Transverse colon (tissue), 4 donors: ENCODE measurements around the gene MTR. TPM values are rescaled to one million over a fixed set of nuclear protein-coding genes. Genes with fewer than 3 reads are reported as not detected.

Experiments used
- DNase-seq: peaks from one replicate; pipeline ENCODE4 v3.0.0-alpha.2; 2019
- H3K27ac ChIP-seq, 4 donors: fragments of 200-600 bp; sonication (generic); 2 replicates each; pipeline ENCODE4 v1.5.1; 2016 to 2018; ENCODE audit warnings: inconsistent platforms in 4 of 4
- H3K27me3 ChIP-seq: fragments of 200-600 bp; sonication (generic); 2 replicates; pipeline ENCODE4 v1.5.1; 2017; ENCODE audit warnings: inconsistent platforms
- H3K36me3 ChIP-seq, 4 donors: fragments of 200-600 bp; sonication (generic); 2 replicates each; pipeline ENCODE4 v1.5.1; 2017 to 2019; ENCODE audit warnings: inconsistent platforms in 4 of 4
- H3K4me1 ChIP-seq, 4 donors: fragments of 200-600 bp; sonication (generic); 2 replicates each; pipeline ENCODE4 v1.5.1; 2017 to 2020; ENCODE audit warnings: inconsistent platforms in 4 of 4
- H3K4me3 ChIP-seq, 4 donors: fragments of 200-600 bp; sonication (generic); 1 replicate in 1 of 4; 2 replicates in 3 of 4; pipeline versions ENCODE4 v1.5.1 to v1.6.1; 2017 to 2019; ENCODE audit warnings: inconsistent platforms in 4 of 4
- H3K9me3 ChIP-seq, 2 donors: fragments of 200-600 bp; sonication (generic); 2 replicates each; pipeline ENCODE4 v1.5.1; 2017 to 2019; ENCODE audit warnings: inconsistent platforms in 2 of 2
- EP300 ChIP-seq: sonication (generic); formaldehyde crosslinking; IDR thresholded peaks from one replicate; pipeline ENCODE4 v1.6.1; 2017; ENCODE audit warnings: antibody characterized with exemption, low read depth
- POLR2A ChIP-seq: fragments of 450-650 bp; IDR thresholded peaks from one replicate; pipeline ENCODE4 v1.6.1; 2016; ENCODE audit warnings: antibody characterized with exemption, mild to moderate bottlenecking, moderate library complexity
- POLR2AphosphoS5 ChIP-seq, 3 donors: sonication (generic); formaldehyde crosslinking; IDR thresholded peaks; one replicate each; pipeline ENCODE4 v1.6.1; 2016; ENCODE audit warnings: antibody characterized with exemption in 3 of 3
- WGBS, 2 donors: methylation state at CpG; one replicate each; pipeline ENCODE4 v1.1.5; 2018; ENCODE audit warnings: low coverage in 1 of 2; 5-methylcytosine and 5-hydroxymethylcytosine counted together
- in situ Hi-C, 4 donors: fragments of 200-750 bp; cut with MboI; loops; one replicate each; pipeline versions ENCODE4 v1.15.0 to v1.15.1; 2017; ENCODE audit warnings: low sequenced_read_pairs in 3 of 4, low pct_ligation_motif_present in 1 of 4, low pct_unique_long_range_greater_than_20kb in 1 of 4
- intact Hi-C: fragments of 100-400 bp; cut with DNase I; formaldehyde crosslinking; loops from one replicate; pipeline ENCODE4 v1.15.1; 2023; ENCODE audit warnings: low total_unique reads
- total RNA-seq, 4 donors: library from RNA; depleted of rRNA; stranded (reverse); fragments of >200 nt; gene quantifications; one replicate each; pipeline ENCODE4 v1.1.0, GENCODE V29; 2016
- TF ChIP-seq, protein P1 (sequence below), 5 experiments: fragments of 200-600 bp in 3 of 5; fragments of 450-650 bp in 2 of 5; sonication (generic) in 3 of 5; IDR thresholded peaks; 1 replicate in 2 of 5; 2 replicates in 3 of 5; pipeline ENCODE4 v1.5.1; 2016 to 2017; ENCODE audit warnings: antibody characterized with exemption in 5 of 5, inconsistent platforms in 3 of 5, mild to moderate bottlenecking in 2 of 5, moderate library complexity in 1 of 5

Gene MTR
- total RNA-seq, 4 donors from 2014 or later = 10.1 to 18.4 (median 12.6) TPM

GRCh38 chr1:236765831-236766230, 29.3 kb upstream of the MTR start:
- H3K36me3 ChIP-seq = no peaks in the 10 kb centered on the region
- intact Hi-C loops = no loop called here
- in situ Hi-C loops = loop anchor here in 3 of 4 donors (25.0 kb wide), 2 partner anchors 621 to 796 kb away; no protein-coding TSS in a partner anchor
- H3K27ac ChIP-seq = no peak overlapping the region
- WGBS, 2 donors = 64 to 77% methylated on average over 5 to 6 of the region's 6 CpGs
- no peak for DNase-seq
- no peak overlapping the region for H3K4me3 ChIP-seq
- H3K4me1 ChIP-seq = no peaks in the 10 kb centered on the region
- H3K9me3 ChIP-seq = no peaks in the 10 kb centered on the region
- H3K27me3 ChIP-seq = no peaks in the 10 kb centered on the region
- TF ChIP-seq, protein P1, sequence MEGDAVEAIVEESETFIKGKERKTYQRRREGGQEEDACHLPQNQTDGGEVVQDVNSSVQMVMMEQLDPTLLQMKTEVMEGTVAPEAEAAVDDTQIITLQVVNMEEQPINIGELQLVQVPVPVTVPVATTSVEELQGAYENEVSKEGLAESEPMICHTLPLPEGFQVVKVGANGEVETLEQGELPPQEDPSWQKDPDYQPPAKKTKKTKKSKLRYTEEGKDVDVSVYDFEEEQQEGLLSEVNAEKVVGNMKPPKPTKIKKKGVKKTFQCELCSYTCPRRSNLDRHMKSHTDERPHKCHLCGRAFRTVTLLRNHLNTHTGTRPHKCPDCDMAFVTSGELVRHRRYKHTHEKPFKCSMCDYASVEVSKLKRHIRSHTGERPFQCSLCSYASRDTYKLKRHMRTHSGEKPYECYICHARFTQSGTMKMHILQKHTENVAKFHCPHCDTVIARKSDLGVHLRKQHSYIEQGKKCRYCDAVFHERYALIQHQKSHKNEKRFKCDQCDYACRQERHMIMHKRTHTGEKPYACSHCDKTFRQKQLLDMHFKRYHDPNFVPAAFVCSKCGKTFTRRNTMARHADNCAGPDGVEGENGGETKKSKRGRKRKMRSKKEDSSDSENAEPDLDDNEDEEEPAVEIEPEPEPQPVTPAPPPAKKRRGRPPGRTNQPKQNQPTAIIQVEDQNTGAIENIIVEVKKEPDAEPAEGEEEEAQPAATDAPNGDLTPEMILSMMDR (IDR thresholded peaks at IDR 0.05) = no peak
- TF ChIP-seq POLR2A (no peak), EP300 (no peak), POLR2AphosphoS5 (IDR thresholded peaks at IDR 0.05) (no peak)

DNA sequence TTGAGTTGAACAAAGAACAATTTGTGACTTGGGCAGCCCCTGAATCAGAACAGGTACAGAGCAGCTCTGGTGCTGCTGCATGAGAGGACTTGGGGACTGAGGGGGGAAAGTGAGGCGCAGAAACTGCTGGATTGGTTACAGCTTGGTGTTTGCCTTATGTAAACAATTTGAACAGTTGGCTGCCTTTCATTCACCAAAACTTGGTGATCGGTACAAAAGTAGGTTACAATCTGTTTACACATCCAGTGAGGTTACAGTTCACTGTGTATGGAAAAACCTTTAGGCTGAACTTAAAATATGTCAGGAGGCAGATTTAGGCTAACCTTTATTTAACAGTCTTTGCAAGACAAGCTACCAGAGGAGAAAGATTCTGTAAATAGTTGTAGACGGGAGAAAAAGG, 28.6 kb upstream of the MTR start:
- intact Hi-C loops = no loop called here
- H3K27ac ChIP-seq = no peak overlapping the region
- no peak overlapping the region for H3K4me3 ChIP-seq
- in situ Hi-C loops = loop anchor here in 3 of 4 donors (25.0 kb wide), 2 partner anchors 621 to 796 kb away; no protein-coding TSS in a partner anchor
- TF ChIP-seq POLR2A = no peak
- TF ChIP-seq, protein P1 (IDR thresholded peaks at IDR 0.05) = no peak
- no peak for TF ChIP-seq POLR2AphosphoS5 (IDR thresholded peaks at IDR 0.05)
- no peak for TF ChIP-seq EP300
- no peaks in the 10 kb centered on the region for H3K9me3 ChIP-seq
- H3K36me3 ChIP-seq = no peaks in the 10 kb centered on the region
- WGBS, 2 donors = 39 to 49% methylated on average over 3 of the region's 3 CpGs
- no peaks in the 10 kb centered on the region for H3K4me1 ChIP-seq
- DNase-seq = no peak
- H3K27me3 ChIP-seq = no peaks in the 10 kb centered on the region

- TF ChIP-seq POLR2AphosphoS5 (IDR thresholded peaks at IDR 0.05) (no peak), EP300 (no peak), POLR2A (no peak)
- TF ChIP-seq, protein P1 (IDR thresholded peaks at IDR 0.05) = no peak
- 81 to 82% methylated on average over 4 to 6 of the region's 6 CpGs for WGBS, 2 donors
- Histone ChIP-seq H3K27ac (no peak overlapping the region), H3K9me3 (no peaks in the 10 kb centered on the region), H3K4me3 (no peak overlapping the region), H3K36me3 (no peaks in the 10 kb centered on the region), H3K4me1 (no peaks in the 10 kb centered on the region), H3K27me3 (no peaks in the 10 kb centered on the region)
- in situ Hi-C loops = loop anchor here in 3 of 4 donors (25.0 kb wide), 2 partner anchors 620 to 795 kb away; no protein-coding TSS in a partner anchor
- intact Hi-C loops = no loop called here
- DNase-seq = no peak
Observed at GRCh38 chr1:236767276-236767675, 27.8 kb upstream of the MTR start.

GRCh38 chr1:236768601-236769000, 26.5 kb upstream of the MTR start:
- intact Hi-C loops = no loop called here

More at GRCh38 chr1:236768601-236769000, 26.5 kb upstream of the MTR start:
- H3K9me3 ChIP-seq = no peaks in the 10 kb centered on the region
- H3K36me3 ChIP-seq = no peaks in the 10 kb centered on the region
- H3K4me1 ChIP-seq = no peaks in the 10 kb centered on the region
- no peak overlapping the region for H3K4me3 ChIP-seq
- in situ Hi-C loops = loop anchor here in 3 of 4 donors (25.0 kb wide), 2 partner anchors 619 to 794 kb away; no protein-coding TSS in a partner anchor
- H3K27ac ChIP-seq = no peak overlapping the region
- H3K27me3 ChIP-seq = no peaks in the 10 kb centered on the region
- no peak for DNase-seq
- TF ChIP-seq POLR2A (no peak), EP300 (no peak), POLR2AphosphoS5 (IDR thresholded peaks at IDR 0.05) (no peak)
- TF ChIP-seq, protein P1 (IDR thresholded peaks at IDR 0.05) = no peak
